Thyroid gland (tissue), 4 donors: Measurements from ENCODE around the gene APOD. TPM values are rescaled to one million over a fixed set of nuclear protein-coding genes. Genes with fewer than 3 reads are reported as not detected.

Experiments
- DNase-seq, 2 donors: peaks; one replicate each; pipeline ENCODE4 v3.0.0-alpha.2; 2019
- H3K27ac ChIP-seq, 3 donors: fragments of 200-600 bp; sonication (generic); 1 replicate in 2 of 3; 2 replicates in 1 of 3; pipeline ENCODE4 v1.5.1; 2016 to 2019; ENCODE audit warnings: mild to moderate bottlenecking in 1 of 3, moderate library complexity in 1 of 3
- H3K27me3 ChIP-seq: fragments of 200-600 bp; sonication (generic); one replicate; pipeline ENCODE4 v1.5.1; 2019
- H3K36me3 ChIP-seq, 2 donors: fragments of 200-600 bp; sonication (generic); one replicate each; pipeline ENCODE4 v1.5.1; 2016 to 2019
- H3K4me1 ChIP-seq, 2 donors: fragments of 200-600 bp; sonication (generic); one replicate each; pipeline ENCODE4 v1.5.1; 2017 to 2019
- H3K4me3 ChIP-seq, 3 donors: fragments of 200-600 bp; sonication (generic); replicated peaks in 1 of 3; 1 replicate in 2 of 3; 2 replicates in 1 of 3; pipeline ENCODE4 v1.5.1; 2016; ENCODE audit warnings: mild to moderate bottlenecking in 1 of 3
- H3K9me3 ChIP-seq: fragments of 200-600 bp; sonication (generic); one replicate; pipeline ENCODE4 v1.5.1; 2017
- CTCF ChIP-seq, 6 experiments: fragments of 200-600 bp in 3 of 6; fragments of 450-650 bp in 3 of 6; sonication (generic) in 3 of 6; IDR thresholded peaks; one replicate each; pipeline ENCODE4 v1.5.1; 2016 to 2019; ENCODE audit warnings: antibody characterized with exemption in 6 of 6, mild to moderate bottlenecking in 2 of 6, inconsistent platforms in 1 of 6, moderate library complexity in 1 of 6
- POLR2A ChIP-seq, 2 donors: fragments of 450-650 bp; IDR thresholded peaks; one replicate each; pipeline ENCODE4 v1.6.1; 2017; ENCODE audit warnings: antibody characterized with exemption in 2 of 2, mild to moderate bottlenecking in 2 of 2, moderate library complexity in 1 of 2
- WGBS, 2 donors: methylation state at CpG; one replicate each; pipeline ENCODE4 v1.1.5; 2017; 5-methylcytosine and 5-hydroxymethylcytosine counted together
- intact Hi-C: fragments of 100-400 bp; cut with DNase I; formaldehyde crosslinking; loops from one replicate; pipeline ENCODE4 v1.15.1; 2023
- total RNA-seq, 4 donors: library from RNA; depleted of rRNA; stranded (reverse); fragments of >200 nt; gene quantifications; one replicate each; pipeline ENCODE4 v1.2.3, GENCODE V29; 2016

Gene APOD
- total RNA-seq, 4 donors from 2014 or later: 283 to 756 (median 407) TPM

- DNase-seq: no peak
- Histone ChIP-seq H3K4me3 (no peak overlapping the region), H3K9me3 (no peaks in the 10 kb centered on the region), H3K27me3 (no peaks in the 10 kb centered on the region), H3K36me3 (no peaks in the 10 kb centered on the region), H3K27ac (no peak overlapping the region), H3K4me1 (no peaks in the 10 kb centered on the region)
- intact Hi-C loops: no loop called here
- TF ChIP-seq POLR2A (IDR thresholded peaks at IDR 0.05) (no peak), CTCF (IDR thresholded peaks at IDR 0.05) (no peak)
- 93 to 94% methylated on average over 19 of the region's 19 CpGs for WGBS, 2 donors
Observed at GRCh38 chr3:195573611-195574496, 9.9 kb downstream of the APOD start.

GRCh38 chr3:195571361-195571760, 12.4 kb downstream of the APOD start:
- Histone ChIP-seq H3K9me3 (no peaks in the 10 kb centered on the region), H3K27me3 (no peaks in the 10 kb centered on the region), H3K4me1 (no peaks in the 10 kb centered on the region), H3K4me3 (no peak overlapping the region), H3K27ac (no peak overlapping the region), H3K36me3 (no peaks in the 10 kb centered on the region)
- TF ChIP-seq CTCF (IDR thresholded peaks at IDR 0.05) (no peak), POLR2A (IDR thresholded peaks at IDR 0.05) (no peak)
- intact Hi-C loops: no loop called here
- DNase-seq: no peak
- WGBS, 2 donors: 82 to 83% methylated on average over 6 of the region's 6 CpGs

GRCh38 chr3:195570912-195571311, 12.8 kb downstream of the APOD start:
- Histone ChIP-seq H3K36me3 (no peaks in the 10 kb centered on the region), H3K4me1 (no peaks in the 10 kb centered on the region), H3K27me3 (no peaks in the 10 kb centered on the region), H3K4me3 (no peak overlapping the region), H3K9me3 (no peaks in the 10 kb centered on the region), H3K27ac (no peak overlapping the region)
- no peak for TF ChIP-seq POLR2A (IDR thresholded peaks at IDR 0.05)
- no peak for TF ChIP-seq CTCF (IDR thresholded peaks at IDR 0.05)
- DNase-seq: no peak
- WGBS, 2 donors: 87 to 91% methylated on average over 9 of the region's 9 CpGs
- intact Hi-C loops: no loop called here

DNA sequence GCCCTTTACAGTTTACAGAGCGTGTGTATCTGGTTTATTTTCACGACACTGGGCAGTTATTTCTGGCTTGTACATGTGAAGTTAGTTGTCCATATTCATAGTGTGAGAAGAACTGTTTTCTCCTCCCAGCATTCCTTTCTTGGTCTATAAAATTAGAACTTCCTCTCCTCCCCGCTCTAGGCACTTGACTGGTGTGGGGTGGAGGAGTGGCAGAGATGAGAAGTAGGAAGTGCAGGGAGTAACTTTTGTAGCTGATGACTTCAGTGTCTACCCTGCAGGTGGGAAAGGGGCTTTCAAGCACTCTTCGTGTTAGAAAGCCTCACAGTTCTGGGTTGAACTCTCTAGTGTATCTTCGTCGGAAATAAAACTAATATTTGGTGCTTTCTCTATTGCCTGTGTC, 13.4 kb downstream of the APOD start:
- DNase-seq: no peak
- Histone ChIP-seq H3K36me3 (no peaks in the 10 kb centered on the region), H3K27ac (no peak overlapping the region), H3K4me3 (no peak overlapping the region), H3K4me1 (no peaks in the 10 kb centered on the region), H3K9me3 (no peaks in the 10 kb centered on the region), H3K27me3 (no peaks in the 10 kb centered on the region)
- intact Hi-C loops: no loop called here
- TF ChIP-seq POLR2A (IDR thresholded peaks at IDR 0.05): no peak
- no peak for TF ChIP-seq CTCF (IDR thresholded peaks at IDR 0.05)
- WGBS, 2 donors: 66 to 73% methylated on average over 6 of the region's 6 CpGs

DNA sequence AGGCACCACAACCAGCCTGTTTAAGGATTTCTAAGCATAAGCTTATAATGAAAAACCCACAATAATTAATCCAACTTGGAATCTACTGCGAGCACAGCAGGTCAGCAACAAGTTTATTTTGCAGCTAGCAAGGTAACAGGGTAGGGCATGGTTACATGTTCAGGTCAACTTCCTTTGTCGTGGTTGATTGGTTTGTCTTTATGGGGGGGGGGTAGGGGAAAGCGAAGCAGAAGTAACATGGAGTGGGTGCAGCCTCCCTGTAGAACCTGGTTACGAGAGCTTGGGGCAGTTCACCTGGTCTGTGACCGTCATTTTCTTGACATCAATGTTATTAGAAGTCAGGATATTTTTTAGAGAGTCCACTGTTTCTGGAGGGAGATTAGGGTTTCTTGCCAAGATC, 15.1 kb downstream of the APOD start:
- no peak for DNase-seq
- TF ChIP-seq CTCF (IDR thresholded peaks at IDR 0.05) (no peak), POLR2A (IDR thresholded peaks at IDR 0.05) (no peak)
- Histone ChIP-seq H3K9me3 (no peaks in the 10 kb centered on the region), H3K4me3 (no peak overlapping the region), H3K27ac (no peak overlapping the region), H3K36me3 (no peaks in the 10 kb centered on the region), H3K27me3 (no peaks in the 10 kb centered on the region), H3K4me1 (no peaks in the 10 kb centered on the region)
- WGBS, 2 donors: 70 to 81% methylated on average over 5 of the region's 5 CpGs
- intact Hi-C loops: no loop called here
